Measurements from ENCODE around the gene ST7. TPM values are rescaled to one million over a fixed set of nuclear protein-coding genes. Genes with fewer than 3 reads are reported as not detected.

The ST7 gene
- total and polyA plus RNA-seq, 2 of the 13 experiments (the other 11 are each of a cell fraction or from before 2014, with no cell fraction given), result 17.3 to 23.5 TPM

- TF ChIP-seq ZHX2 (IDR thresholded peaks at IDR 0.05; ENCODE audit: low read depth), result no peak
- no peak for TF ChIP-seq ZHX2 (CRISPR knock-in tag; IDR thresholded peaks at IDR 0.05; ENCODE audit: borderline replicate concordance)
- no peak for TF ChIP-seq ZNF709 (CRISPR knock-in tag; IDR thresholded peaks at IDR 0.05)
- no peak for TF ChIP-seq ZXDC (CRISPR knock-in tag; IDR thresholded peaks at IDR 0.05)
- no peak for TF ChIP-seq KAT2B (IDR thresholded peaks at IDR 0.05; ENCODE audit: borderline replicate concordance, low read depth, low read length)
- TF ChIP-seq ZNF205 (CRISPR knock-in tag; IDR thresholded peaks at IDR 0.05), result no peak
- TF ChIP-seq TFDP1 (CRISPR knock-in tag; IDR thresholded peaks at IDR 0.05; ENCODE audit: borderline replicate concordance), result no peak
- no peak for TF ChIP-seq ZBTB43 (CRISPR knock-in tag; conservative IDR thresholded peaks at IDR 0.05)
Measured at GRCh38 chr7:117036836-117037235, 83.5 kb downstream of the ST7 start (continued).
